ENCODE measurements around the gene KIF1B.
A peak's percentile ranks its signal among the peaks of the same experiment; 100 is the strongest.

KIF1B gene

GRCh38 chr1:10320336-10320735 is 110.0 kb downstream of the KIF1B start:
- no peak overlapping the region for H2AFZ ChIP-seq (ENCODE audit: low read depth, low read length)
- H3K4me3 ChIP-seq (ENCODE audit: low read length), result no peak overlapping the region
- H3K9me3 ChIP-seq (ENCODE audit: low read length), result no peaks in the 10 kb centered on the region
- H3K36me3 ChIP-seq (ENCODE audit: insufficient read depth, low read length), result peaks cover 51% of the 10 kb centered on the region
- no peaks in the 10 kb centered on the region for H3K27me3 ChIP-seq (ENCODE audit: insufficient read depth, low read length)
- no peaks in the 10 kb centered on the region for H3K4me1 ChIP-seq (ENCODE audit: insufficient read depth, low read length)

- H2AFZ ChIP-seq (ENCODE audit: low read depth, low read length), result no peak overlapping the region
- H3K4me1 ChIP-seq (ENCODE audit: insufficient read depth, low read length), result no peaks in the 10 kb centered on the region
- no peaks in the 10 kb centered on the region for H3K9me3 ChIP-seq (ENCODE audit: low read length)
- no peak overlapping the region for H3K4me3 ChIP-seq (ENCODE audit: low read length)
- peaks cover 71% of the 10 kb centered on the region for H3K36me3 ChIP-seq (ENCODE audit: insufficient read depth, low read length)
- H3K27me3 ChIP-seq (ENCODE audit: insufficient read depth, low read length), result no peaks in the 10 kb centered on the region
These were observed 112.5 kb downstream of the KIF1B start for GRCh38 chr1:10322821-10323220.

- Histone ChIP-seq H3K36me3 (ENCODE audit: insufficient read depth, low read length) (peaks cover 78% of the 10 kb centered on the region), H3K4me3 (ENCODE audit: low read length) (no peak overlapping the region)
These were observed 114.3 kb downstream of the KIF1B start for GRCh38 chr1:10324627-10325026.

GRCh38 chr1:10325521-10325920 is 115.2 kb downstream of the KIF1B start:
- H3K4me1 ChIP-seq (ENCODE audit: insufficient read depth, low read length), result no peaks in the 10 kb centered on the region
- H3K36me3 ChIP-seq (ENCODE audit: insufficient read depth, low read length), result peaks cover 83% of the 10 kb centered on the region
- H3K9me3 ChIP-seq (ENCODE audit: low read length), result no peaks in the 10 kb centered on the region
- no peaks in the 10 kb centered on the region for H3K27me3 ChIP-seq (ENCODE audit: insufficient read depth, low read length)
- no peak overlapping the region for H3K4me3 ChIP-seq (ENCODE audit: low read length)
- no peak overlapping the region for H2AFZ ChIP-seq (ENCODE audit: low read depth, low read length)

More at GRCh38 chr1:10324627-10325026, 114.3 kb downstream of the KIF1B start:
- H3K9me3 ChIP-seq (ENCODE audit: low read length), result no peaks in the 10 kb centered on the region
- H3K4me1 ChIP-seq (ENCODE audit: insufficient read depth, low read length), result no peaks in the 10 kb centered on the region
- H2AFZ ChIP-seq (ENCODE audit: low read depth, low read length), result no peak overlapping the region
- H3K27me3 ChIP-seq (ENCODE audit: insufficient read depth, low read length), result no peaks in the 10 kb centered on the region

GRCh38 chr1:10326251-10326650 is 115.9 kb downstream of the KIF1B start:
- H2AFZ ChIP-seq (ENCODE audit: low read depth, low read length), result no peak overlapping the region

GRCh38 chr1:10328180-10328963 is 118.0 kb downstream of the KIF1B start:
- Histone ChIP-seq H3K9me3 (ENCODE audit: low read length) (no peaks in the 10 kb centered on the region), H3K36me3 (ENCODE audit: insufficient read depth, low read length) (peaks cover 84% of the 10 kb centered on the region), H3K4me1 (ENCODE audit: insufficient read depth, low read length) (no peaks in the 10 kb centered on the region), H3K4me3 (ENCODE audit: low read length) (no peak overlapping the region), H2AFZ (ENCODE audit: low read depth, low read length) (no peak overlapping the region), H3K27me3 (ENCODE audit: insufficient read depth, low read length) (no peaks in the 10 kb centered on the region)

More at GRCh38 chr1:10326251-10326650, 115.9 kb downstream of the KIF1B start:
- H3K4me3 ChIP-seq (ENCODE audit: low read length), result no peak overlapping the region
- H3K27me3 ChIP-seq (ENCODE audit: insufficient read depth, low read length), result no peaks in the 10 kb centered on the region
- peaks cover 90% of the 10 kb centered on the region for H3K36me3 ChIP-seq (ENCODE audit: insufficient read depth, low read length)
- H3K4me1 ChIP-seq (ENCODE audit: insufficient read depth, low read length), result no peaks in the 10 kb centered on the region
- H3K9me3 ChIP-seq (ENCODE audit: low read length), result no peaks in the 10 kb centered on the region

- peaks cover 85% of the 10 kb centered on the region for H3K36me3 ChIP-seq (ENCODE audit: insufficient read depth, low read length)
- H3K4me1 ChIP-seq (ENCODE audit: insufficient read depth, low read length), result peaks cover 11% of the 10 kb centered on the region
- H3K4me3 ChIP-seq (ENCODE audit: low read length), result no peak overlapping the region
- H2AFZ ChIP-seq (ENCODE audit: low read depth, low read length), result no peak overlapping the region
- no peaks in the 10 kb centered on the region for H3K27me3 ChIP-seq (ENCODE audit: insufficient read depth, low read length)
- H3K9me3 ChIP-seq (ENCODE audit: low read length), result no peaks in the 10 kb centered on the region
These were observed 127.1 kb downstream of the KIF1B start for GRCh38 chr1:10337436-10337835.

GRCh38 chr1:10338047-10338446 is 127.7 kb downstream of the KIF1B start:
- Histone ChIP-seq H3K4me1 (ENCODE audit: insufficient read depth, low read length) (peaks cover 11% of the 10 kb centered on the region), H3K4me3 (ENCODE audit: low read length) (no peak overlapping the region), H3K27me3 (ENCODE audit: insufficient read depth, low read length) (no peaks in the 10 kb centered on the region), H3K9me3 (ENCODE audit: low read length) (no peaks in the 10 kb centered on the region), H2AFZ (ENCODE audit: low read depth, low read length) (no peak overlapping the region), H3K36me3 (ENCODE audit: insufficient read depth, low read length) (peaks cover 88% of the 10 kb centered on the region)

- H3K4me1 ChIP-seq (ENCODE audit: insufficient read depth, low read length), result peaks cover 11% of the 10 kb centered on the region
- H3K27me3 ChIP-seq (ENCODE audit: insufficient read depth, low read length), result no peaks in the 10 kb centered on the region
- peaks cover 90% of the 10 kb centered on the region for H3K36me3 ChIP-seq (ENCODE audit: insufficient read depth, low read length)
- no peak overlapping the region for H2AFZ ChIP-seq (ENCODE audit: low read depth, low read length)
- H3K9me3 ChIP-seq (ENCODE audit: low read length), result no peaks in the 10 kb centered on the region
- H3K4me3 ChIP-seq (ENCODE audit: low read length), result no peak overlapping the region
These were observed 128.2 kb downstream of the KIF1B start for GRCh38 chr1:10338611-10339010.

GRCh38 chr1:10339036-10339567 is 128.7 kb downstream of the KIF1B start:
- Histone ChIP-seq H2AFZ (ENCODE audit: low read depth, low read length) (no peak overlapping the region), H3K4me1 (ENCODE audit: insufficient read depth, low read length) (peaks cover 11% of the 10 kb centered on the region), H3K4me3 (ENCODE audit: low read length) (no peak overlapping the region), H3K9me3 (ENCODE audit: low read length) (no peaks in the 10 kb centered on the region), H3K36me3 (ENCODE audit: insufficient read depth, low read length) (peaks cover 93% of the 10 kb centered on the region), H3K27me3 (ENCODE audit: insufficient read depth, low read length) (no peaks in the 10 kb centered on the region)

- H3K27me3 ChIP-seq (ENCODE audit: insufficient read depth, low read length), result no peaks in the 10 kb centered on the region
- H3K9me3 ChIP-seq (ENCODE audit: low read length), result no peaks in the 10 kb centered on the region
- peak overlapping the region; percentile 24 for H2AFZ ChIP-seq (ENCODE audit: low read depth, low read length)
- H3K4me1 ChIP-seq (ENCODE audit: insufficient read depth, low read length), result peaks cover 11% of the 10 kb centered on the region
- peaks cover 93% of the 10 kb centered on the region for H3K36me3 ChIP-seq (ENCODE audit: insufficient read depth, low read length)
- H3K4me3 ChIP-seq (ENCODE audit: low read length), result no peak overlapping the region
These were observed 129.4 kb downstream of the KIF1B start for GRCh38 chr1:10339815-10340214.

- Histone ChIP-seq H3K27me3 (ENCODE audit: insufficient read depth, low read length) (no peaks in the 10 kb centered on the region), H3K9me3 (ENCODE audit: low read length) (no peaks in the 10 kb centered on the region), H3K36me3 (ENCODE audit: insufficient read depth, low read length) (peaks cover 95% of the 10 kb centered on the region), H2AFZ (ENCODE audit: low read depth, low read length) (no peak overlapping the region), H3K4me3 (ENCODE audit: low read length) (no peak overlapping the region), H3K4me1 (ENCODE audit: insufficient read depth, low read length) (peaks cover 11% of the 10 kb centered on the region)
These were observed 130.7 kb downstream of the KIF1B start for GRCh38 chr1:10340930-10341590.

- Histone ChIP-seq H3K36me3 (ENCODE audit: insufficient read depth, low read length) (peaks cover 90% of the 10 kb centered on the region), H2AFZ (ENCODE audit: low read depth, low read length) (no peak overlapping the region), H3K4me1 (ENCODE audit: insufficient read depth, low read length) (no peaks in the 10 kb centered on the region)
These were observed 136.7 kb downstream of the KIF1B start for GRCh38 chr1:10347109-10347508.

More at GRCh38 chr1:10347109-10347508, 136.7 kb downstream of the KIF1B start:
- Histone ChIP-seq H3K4me3 (ENCODE audit: low read length) (no peak overlapping the region), H3K9me3 (ENCODE audit: low read length) (no peaks in the 10 kb centered on the region), H3K27me3 (ENCODE audit: insufficient read depth, low read length) (no peaks in the 10 kb centered on the region)
